GM12878 (cell line): ENCODE results near the gene GPER1. TPM values are rescaled to one million over a fixed set of nuclear protein-coding genes. Genes with fewer than 3 reads are reported as not detected.
A peak's percentile ranks its signal among the peaks of the same experiment; 100 is the strongest.

Experiments
- ATAC-seq: fragments of 200-7000 bp; cut with Tn5 transposase; 3 replicates; pipeline ENCODE4 v1.9.1; 2020; ENCODE audit warnings: mild to moderate bottlenecking, moderate library complexity
- BruUV-seq: library from RNA; stranded (reverse); fragments of 400-500 nt; replicated peaks from 2 replicates; lab custom pipeline; 2021; lab: Mats Ljungman, UMichigan
- CTCF ChIA-PET: fragments of 300-600 bp; sonication (Branson Sonifier 250); formaldehyde crosslinking; extraction: SDS; loops from one replicate; lab custom pipeline; 2021; ENCODE audit warnings: inconsistent platforms; lab: Yijun Ruan, JAX
- POLR2A ChIA-PET: fragments of 350-600 bp; formaldehyde crosslinking; extraction: SDS; loops from one replicate; lab custom pipeline; 2021; ENCODE audit warnings: inconsistent platforms; lab: Charles Lee
- RAD21 ChIA-PET: fragments of 300-600 bp; sonication (Branson Sonifier 250); formaldehyde crosslinking; loops from one replicate; lab custom pipeline; 2023; ENCODE audit warnings: antibody characterized with exemption; ENCODE audit not compliant: unreplicated experiment; lab: Charles Lee
- SMC1A ChIA-PET: fragments of 300-600 bp; sonication (Branson Sonifier 250); formaldehyde crosslinking; loops from one replicate; lab custom pipeline; 2023; ENCODE audit not compliant: unreplicated experiment, uncharacterized antibody; lab: Charles Lee
- DNase-seq: peaks from one replicate; pipeline ENCODE4 v3.0.0-alpha.2; 2011; ENCODE audit warnings: low read depth, low spot score
- FAIRE-seq: peaks from 3 replicates; lab custom pipeline; 2011; peaks lifted over from hg19 to GRCh38; lab: Jason Lieb, UNC
- H2AFZ ChIP-seq: 2 replicates; pipeline ENCODE4 v1.6.0; 2011; ENCODE audit warnings: low read depth, low read length, control low read depth; ENCODE audit not compliant: control insufficient read depth
- H3K27ac ChIP-seq: 2 replicates; pipeline ENCODE4 v1.5.1; 2011; ENCODE audit warnings: control low read depth; ENCODE audit not compliant: control insufficient read depth, insufficient read depth
- H3K27me3 ChIP-seq, 2 experiments: replicated peaks in 1 of 2; 2 replicates each; pipeline versions ENCODE4 v1.6.0 to v1.6.1; 2011; ENCODE audit warnings: low read length in 1 of 2; ENCODE audit not compliant: control insufficient read depth in 2 of 2, insufficient read depth in 2 of 2
- H3K36me3 ChIP-seq, 2 experiments: 2 replicates each; pipeline ENCODE4 v1.5.1; 2011; ENCODE audit warnings: low read length in 1 of 2; ENCODE audit not compliant: control insufficient read depth in 2 of 2, insufficient read depth in 2 of 2
- H3K4me1 ChIP-seq: 2 replicates; pipeline ENCODE4 v1.6.1; 2011; ENCODE audit warnings: mild to moderate bottlenecking, low read length, moderate library complexity, mixed read lengths; ENCODE audit not compliant: control insufficient read depth, insufficient read depth
- H3K4me2 ChIP-seq: 2 replicates; pipeline ENCODE4 v1.6.0; 2011; ENCODE audit warnings: control low read depth; ENCODE audit not compliant: control insufficient read depth, insufficient read depth
- H3K4me3 ChIP-seq: fragments of 200-600 bp; sonication (generic); 2 replicates; pipeline ENCODE4 v1.5.1; 2016
- H3K79me2 ChIP-seq: 2 replicates; pipeline ENCODE4 v1.6.0; 2011; ENCODE audit warnings: low read length; ENCODE audit not compliant: control insufficient read depth, insufficient read depth
- H3K9ac ChIP-seq: 2 replicates; pipeline ENCODE4 v1.8.0; 2011; ENCODE audit warnings: low read length, control low read depth, mixed read lengths; ENCODE audit not compliant: control insufficient read depth, insufficient read depth
- H3K9me3 ChIP-seq: replicated peaks from 3 replicates; pipeline ENCODE4 v1.5.1; 2011; ENCODE audit warnings: mild to moderate bottlenecking, low read length; ENCODE audit not compliant: control insufficient read depth, insufficient read depth
- H4K20me1 ChIP-seq: 2 replicates; pipeline ENCODE4 v1.6.0; 2011; ENCODE audit not compliant: control insufficient read depth, insufficient read depth
- HCFC1 ChIP-seq: fragments of 150-350 bp; IDR thresholded peaks from 2 replicates; pipeline ENCODE4 v1.6.1; 2014; ENCODE audit warnings: low read length
- MLLT1 ChIP-seq: fragments of 450-650 bp; IDR thresholded peaks from 2 replicates; pipeline ENCODE4 v1.6.1; 2016; ENCODE audit warnings: mild to moderate bottlenecking
- USF2 ChIP-seq: IDR thresholded peaks from 2 replicates; pipeline ENCODE4 v1.6.1; 2011; ENCODE audit warnings: low read depth, low read length, improper control_type of control experiment, borderline replicate concordance
- WGBS: methylation state at CpG from one replicate; pipeline ENCODE4 v1.1.6; 2016; ENCODE audit warnings: low lambda C conversion rate; ENCODE audit not compliant: insufficient replicate concordance, insufficient coverage; ENCODE audit errors: missing lambda C conversion rate; 5-methylcytosine and 5-hydroxymethylcytosine counted together
- in situ Hi-C: fragments of 300-500 bp; cut with MboI; formaldehyde crosslinking; loops from 9 replicates; pipeline ENCODE4 v1.14.3; 2018; ENCODE audit warnings: mixed read lengths
- intact Hi-C: fragments of 100-400 bp; cut with micrococcal nuclease; formaldehyde crosslinking; loops from one replicate; pipeline ENCODE4 v1.14.2; 2022; ENCODE audit not compliant: unreplicated experiment
- polyA plus RNA-seq, 11 experiments: library from polyadenylated mRNA; depleted of rRNA in 4 of 11; unstranded in 6 of 11; stranded (reverse) in 5 of 11; fragments of >200 nt; fragmentation: Nextera tagmentation in 4 of 11; fragmentation: Illumina TruSeq in 1 of 11; extraction: Ambion mirVana in 4 of 11; extraction: Trizol in 1 of 11; gene quantifications; 1 replicate in 1 of 11; 2 replicates in 10 of 11; pipeline versions ENCODE4 v1.2.1 to v1.2.3, GENCODE V29; 2011 to 2016; ENCODE audit warnings: inconsistent platforms in 2 of 11, missing spikeins in 2 of 11, low read depth in 1 of 11
- total RNA-seq, 4 experiments: library from RNA; depleted of rRNA in 3 of 4; stranded (reverse); fragments of >200 nt in 3 of 4; fragmentation: Illumina TruSeq in 1 of 4; extraction: Trizol in 1 of 4; gene quantifications; 2 replicates each; pipeline versions ENCODE4 v1.2.1 to v1.2.3, GENCODE V29; 2013 to 2021

Gene GPER1
- total and polyA plus RNA-seq, 10 of the 15 experiments (the other 5 are each of a cell fraction or from before 2014, with no cell fraction given) = 0.03 to 6.5 (median 2.6) TPM

DNA sequence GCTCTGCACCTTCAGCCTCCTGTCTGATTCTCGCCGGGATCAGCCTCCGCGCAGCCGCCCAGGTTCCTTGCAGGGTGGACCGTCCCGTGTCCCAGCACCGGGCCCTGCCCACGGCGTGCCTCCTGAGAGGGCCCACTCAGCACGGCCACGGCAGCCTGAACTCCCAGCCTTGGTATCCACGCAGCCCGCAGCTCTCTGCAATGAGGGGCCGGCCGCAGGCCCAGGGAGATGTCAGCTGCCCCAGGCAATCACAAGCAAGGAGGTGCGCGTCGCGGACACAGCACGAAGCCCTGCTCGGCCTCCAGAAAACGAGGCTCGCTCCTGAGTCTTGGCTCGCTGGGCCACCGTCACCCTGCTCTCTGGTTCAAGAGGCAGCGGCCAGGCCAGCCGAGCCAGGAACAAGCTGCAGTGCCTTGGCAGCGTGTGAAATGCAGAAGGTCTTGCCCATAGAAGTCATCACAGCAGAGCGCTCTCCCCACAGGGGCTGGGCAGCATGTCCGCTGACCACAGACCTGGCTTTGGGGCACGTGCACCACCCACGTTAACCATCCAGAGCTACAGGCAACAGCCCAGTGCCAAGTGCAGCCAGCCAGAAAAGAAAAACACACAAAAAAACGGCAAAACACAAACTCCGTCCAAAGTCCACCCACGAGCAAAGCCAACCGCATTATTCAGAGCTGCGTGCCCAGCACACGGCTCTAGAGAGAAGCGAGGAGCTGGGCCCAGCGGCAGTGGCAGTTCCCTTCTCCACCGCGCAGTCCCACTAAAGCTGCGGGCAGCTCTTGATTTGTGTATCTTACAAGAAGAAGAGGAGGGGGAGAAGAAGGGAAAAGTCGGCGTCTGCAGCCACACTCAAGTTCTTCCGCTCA is 13.9 kb downstream of the GPER1 start:
- no peak for ATAC-seq
- Histone ChIP-seq H3K36me3 (peaks cover 0 to 2% of the 10 kb centered on the region in 2 experiments; a peak in 2 of 4 replicates), H3K9me3 (no peaks in the 10 kb centered on the region; the same call in 2 of the 3 replicates), H3K4me1 (peaks cover 33% of the 10 kb centered on the region), H3K4me2 (no peak overlapping the region), H3K4me3 (no peak overlapping the region), H3K27me3 (no peaks in the 10 kb centered on the region), H2AFZ (no peak overlapping the region), H3K27ac (no peak overlapping the region), H3K9ac (no peak overlapping the region), H3K79me2 (peaks cover 5% of the 10 kb centered on the region), H4K20me1 (no peaks in the 10 kb centered on the region)
- TF ChIP-seq USF2 (no peak), HCFC1 (no peak), MLLT1 (peak; percentile 58; the same call in 1 of the 2 replicates)
- ChIA-PET POLR2A (interaction anchor here (0.6 to 5.1 kb wide), 6 partner anchors 8 to 152 kb away, joined by 3 to 36 read pairs (median 6); a partner anchor contains a TSS), RAD21 (interaction anchor here (0.7 to 4.0 kb wide), 5 partner anchors 15 to 127 kb away, joined by 3 to 41 read pairs (median 5); partner anchors contain the start of gene GPER1), CTCF (interaction anchor here (0.9 to 6.1 kb wide), 5 partner anchors 14 to 109 kb away, joined by 3 to 77 read pairs (median 21); partner anchors contain the start of gene GPER1), SMC1A (interaction anchor here (1.3 to 5.1 kb wide), 6 partner anchors 11 to 124 kb away, joined by 4 to 38 read pairs (median 8); partner anchors contain the start of gene GPER1)
- in situ Hi-C loops = no loop called here
- 93% methylated on average over 41 of the region's 47 CpGs for WGBS
- intact Hi-C loops = loop anchor here (2.0 kb wide), 1 partner anchor 15 kb away; no protein-coding TSS in a partner anchor
- no peak for DNase-seq
- FAIRE-seq = no peak
- BruUV-seq = no TSS peak
